NCI-H187 treated with DMSO at 0.1 percent for 48 hours (cell line): ENCODE results near the gene EMC8.
"Not testable (repeated sequence)": the region's sequence is repeated elsewhere in the genome, so short reads cannot be mapped to it uniquely, and the experiment has no call there.

Source experiments
- DNase-seq: peaks from one replicate; lab custom pipeline; 2025; lab: John Stamatoyannopoulos, UW

EMC8 gene

GRCh38 chr16:85812811-85813700 is 13.7 kb upstream of the EMC8 start:
- DNase-seq = no peak

- DNase-seq = no peak
These were observed 12.9 kb upstream of the EMC8 start for GRCh38 chr16:85812031-85812807.

GRCh38 chr16:85810742-85811115 is 11.4 kb upstream of the EMC8 start:
- DNase-seq = no peak

- no peak for DNase-seq
These were observed 10.9 kb upstream of the EMC8 start for GRCh38 chr16:85810097-85810741.

GRCh38 chr16:85809645-85810044 is 10.3 kb upstream of the EMC8 start:
- no peak for DNase-seq

- no peak for DNase-seq
These were observed 9.6 kb upstream of the EMC8 start for GRCh38 chr16:85808926-85809325.

GRCh38 chr16:85808104-85808503 is 8.8 kb upstream of the EMC8 start:
- not testable (repeated sequence) for DNase-seq

GRCh38 chr16:85807340-85807739 is 8.0 kb upstream of the EMC8 start:
- not testable (repeated sequence) for DNase-seq

- no peak for DNase-seq
These were observed 7.2 kb upstream of the EMC8 start for GRCh38 chr16:85806539-85806938.

GRCh38 chr16:85805442-85806045 is 6.2 kb upstream of the EMC8 start:
- DNase-seq = no peak

GRCh38 chr16:85803570-85803969 is 4.2 kb upstream of the EMC8 start:
- DNase-seq = no peak

GRCh38 chr16:85800321-85800669 is 951 bp upstream of the EMC8 start:
- DNase-seq = no peak

GRCh38 chr16:85798901-85799496 is 345 bp downstream of the EMC8 start:
- no peak for DNase-seq

- DNase-seq = no peak
These were observed 1.0 kb downstream of the EMC8 start for GRCh38 chr16:85798283-85798776.

- DNase-seq = no peak
These were observed 2.7 kb downstream of the EMC8 start for GRCh38 chr16:85796599-85796998.

- no peak for DNase-seq
These were observed 3.2 kb downstream of the EMC8 start for GRCh38 chr16:85796152-85796551.

- no peak for DNase-seq
These were observed 4.6 kb downstream of the EMC8 start for GRCh38 chr16:85794696-85795095.

GRCh38 chr16:85793662-85794298 is 5.6 kb downstream of the EMC8 start:
- DNase-seq = no peak

- no peak for DNase-seq
These were observed 9.6 kb downstream of the EMC8 start for GRCh38 chr16:85789773-85790172.

GRCh38 chr16:85788819-85789218 is 10.5 kb downstream of the EMC8 start:
- no peak for DNase-seq

- no peak for DNase-seq
These were observed 13.4 kb downstream of the EMC8 start for GRCh38 chr16:85785927-85786326.
